ENCODE results near the gene ARPC1B. TPM values are rescaled to one million over a fixed set of nuclear protein-coding genes. Genes with fewer than 3 reads are reported as not detected.
A peak's percentile ranks its signal among the peaks of the same experiment; 100 is the strongest.

Gene ARPC1B
- total and polyA plus RNA-seq, 3 experiments from 2014 or later, result 238 to 821 (median 258) TPM

- Histone ChIP-seq H3K27me3 (ENCODE audit: insufficient read depth, low read length, poor library complexity, severe bottlenecking) (no peaks in the 10 kb centered on the region), H3K4me3 (ENCODE audit: low read length) (no peak overlapping the region), H3K36me3 (ENCODE audit: insufficient read depth, low read length) (peaks cover 42% of the 10 kb centered on the region), H3K4me1 (ENCODE audit: insufficient read depth, low read length) (no peaks in the 10 kb centered on the region), H3K9me3 (ENCODE audit: low read length) (no peaks in the 10 kb centered on the region), H3K27ac (ENCODE audit: low read depth, low read length) (no peak overlapping the region)
- peaks cover 0 to 7% (median 1%) of the 10 kb centered on the region in 3 donors for H3K4me1 Mint-ChIP-seq
- H3K27me3 Mint-ChIP-seq, result no peaks in the 10 kb centered on the region
- no peaks in the 10 kb centered on the region for H3K9me3 Mint-ChIP-seq
- DNase-seq, result no peak
- CTCF ChIA-PET, result interaction anchor here (1.0 to 1.1 kb wide), 2 partner anchors 34 to 55 kb away, joined by 3 to 4 read pairs; no protein-coding TSS in a partner anchor
- peak overlapping the region in 3 of 8 donors; percentile 38 to 82 (median 66) for H3K27ac Mint-ChIP-seq
- POLR2A ChIA-PET, result no interaction called here
- peaks cover 0 to 91% (median 15%) of the 10 kb centered on the region in 3 donors for H3K36me3 Mint-ChIP-seq
- H3K4me3 Mint-ChIP-seq, result no peak overlapping the region
These were observed 45.7 kb downstream of the ARPC1B start for GRCh38 chr7:99420213-99420612.

GRCh38 chr7:99420986-99421385, 46.5 kb downstream of the ARPC1B start:
- no peaks in the 10 kb centered on the region for H3K9me3 ChIP-seq (ENCODE audit: low read length)
- Mint-ChIP-seq H3K4me1 (peaks cover 0 to 4% (median 0%) of the 10 kb centered on the region in 3 donors), H3K4me3 (no peak overlapping the region), H3K36me3 (peaks cover 0 to 88% (median 14%) of the 10 kb centered on the region in 3 donors), H3K9me3 (no peaks in the 10 kb centered on the region), H3K27me3 (no peaks in the 10 kb centered on the region), H3K27ac (no peak overlapping the region)
- ChIA-PET POLR2A (no interaction called here), CTCF (interaction anchor here (1.0 kb wide), 1 partner anchor 56 kb away, joined by 4 read pairs; no protein-coding TSS in a partner anchor)
- H3K27ac ChIP-seq (ENCODE audit: low read depth, low read length), result no peak overlapping the region
- H3K4me3 ChIP-seq (ENCODE audit: low read length), result no peak overlapping the region
- no peaks in the 10 kb centered on the region for H3K27me3 ChIP-seq (ENCODE audit: insufficient read depth, low read length, poor library complexity, severe bottlenecking)
- H3K4me1 ChIP-seq (ENCODE audit: insufficient read depth, low read length), result no peaks in the 10 kb centered on the region
- peaks cover 41% of the 10 kb centered on the region for H3K36me3 ChIP-seq (ENCODE audit: insufficient read depth, low read length)
- DNase-seq, result no peak

- Histone ChIP-seq H3K4me3 (ENCODE audit: low read length) (no peak overlapping the region), H3K27ac (ENCODE audit: low read depth, low read length) (no peak overlapping the region), H3K36me3 (ENCODE audit: insufficient read depth, low read length) (peaks cover 30% of the 10 kb centered on the region), H3K9me3 (ENCODE audit: low read length) (no peaks in the 10 kb centered on the region), H3K4me1 (ENCODE audit: insufficient read depth, low read length) (no peaks in the 10 kb centered on the region), H3K27me3 (ENCODE audit: insufficient read depth, low read length, poor library complexity, severe bottlenecking) (no peaks in the 10 kb centered on the region)
- Mint-ChIP-seq H3K4me1 (peaks cover 0 to 3% (median 0%) of the 10 kb centered on the region in 3 donors), H3K36me3 (peaks cover 0 to 79% (median 12%) of the 10 kb centered on the region in 3 donors), H3K27ac (peak overlapping the region in 4 of 8 donors; percentile 5 to 75 (median 35)), H3K4me3 (no peak overlapping the region), H3K9me3 (no peaks in the 10 kb centered on the region), H3K27me3 (no peaks in the 10 kb centered on the region)
- POLR2A ChIA-PET, result interaction anchor here (0.6 to 0.7 kb wide), 2 partner anchors 13 to 137 kb away, joined by 4 read pairs; no protein-coding TSS in a partner anchor
- DNase-seq, result no peak
- CTCF ChIA-PET, result interaction anchor here (1.0 to 1.4 kb wide), 2 partner anchors 13 to 40 kb away, joined by 3 to 4 read pairs; partner anchors contain the start of genes BUD31 and PDAP1
These were observed 47.7 kb downstream of the ARPC1B start for GRCh38 chr7:99422186-99422585.

GRCh38 chr7:99422625-99423024, 48.1 kb downstream of the ARPC1B start:
- H3K27ac ChIP-seq (ENCODE audit: low read depth, low read length), result no peak overlapping the region
- no peak for DNase-seq
- H3K9me3 ChIP-seq (ENCODE audit: low read length), result no peaks in the 10 kb centered on the region
- H3K4me1 Mint-ChIP-seq, result no peaks in the 10 kb centered on the region
- no peak overlapping the region for H3K4me3 ChIP-seq (ENCODE audit: low read length)
- no peaks in the 10 kb centered on the region for H3K9me3 Mint-ChIP-seq
- ChIA-PET CTCF (interaction anchor here (0.5 to 1.4 kb wide), 4 partner anchors 14 to 531 kb away, joined by 3 to 4 read pairs (median 3); partner anchors contain the start of genes BUD31 and PDAP1), POLR2A (interaction anchor here (0.6 to 0.7 kb wide), 2 partner anchors 13 to 136 kb away, joined by 4 read pairs; no protein-coding TSS in a partner anchor)
- H3K27me3 Mint-ChIP-seq, result no peaks in the 10 kb centered on the region
- peaks cover 0 to 74% (median 9%) of the 10 kb centered on the region in 3 donors for H3K36me3 Mint-ChIP-seq
- H3K36me3 ChIP-seq (ENCODE audit: insufficient read depth, low read length), result peaks cover 25% of the 10 kb centered on the region
- H3K4me1 ChIP-seq (ENCODE audit: insufficient read depth, low read length), result no peaks in the 10 kb centered on the region
- no peak overlapping the region for H3K4me3 Mint-ChIP-seq
- H3K27me3 ChIP-seq (ENCODE audit: insufficient read depth, low read length, poor library complexity, severe bottlenecking), result no peaks in the 10 kb centered on the region
- H3K27ac Mint-ChIP-seq, result peak overlapping the region in 3 of 8 donors; percentile 34 to 38 (median 35)

GRCh38 chr7:99424932-99425730, 50.6 kb downstream of the ARPC1B start:
- Mint-ChIP-seq H3K27ac (no peak overlapping the region), H3K36me3 (peaks cover 0 to 67% (median 2%) of the 10 kb centered on the region in 3 donors), H3K27me3 (no peaks in the 10 kb centered on the region), H3K4me3 (no peak overlapping the region), H3K4me1 (no peaks in the 10 kb centered on the region), H3K9me3 (no peaks in the 10 kb centered on the region)
- CTCF ChIA-PET, result interaction anchor here (0.9 to 1.5 kb wide), 2 partner anchors 12 to 16 kb away, joined by 3 to 4 read pairs; partner anchors contain the start of gene BUD31
- no peak overlapping the region for H3K27ac ChIP-seq (ENCODE audit: low read depth, low read length)
- H3K4me3 ChIP-seq (ENCODE audit: low read length), result no peak overlapping the region
- H3K36me3 ChIP-seq (ENCODE audit: insufficient read depth, low read length), result peaks cover 9% of the 10 kb centered on the region
- POLR2A ChIA-PET, result interaction anchor here (0.6 kb wide), 1 partner anchor 22 kb away, joined by 4 read pairs; no protein-coding TSS in a partner anchor
- no peaks in the 10 kb centered on the region for H3K27me3 ChIP-seq (ENCODE audit: insufficient read depth, low read length, poor library complexity, severe bottlenecking)
- H3K4me1 ChIP-seq (ENCODE audit: insufficient read depth, low read length), result no peaks in the 10 kb centered on the region
- H3K9me3 ChIP-seq (ENCODE audit: low read length), result no peaks in the 10 kb centered on the region
- DNase-seq, result no peak

GRCh38 chr7:99428972-99429566, 54.5 kb downstream of the ARPC1B start:
- Mint-ChIP-seq H3K9me3 (no peaks in the 10 kb centered on the region), H3K4me1 (no peaks in the 10 kb centered on the region), H3K27me3 (no peaks in the 10 kb centered on the region), H3K4me3 (no peak overlapping the region), H3K36me3 (peaks cover 0 to 60% (median 4%) of the 10 kb centered on the region in 3 donors), H3K27ac (no peak overlapping the region)
- ChIA-PET CTCF (no interaction called here), POLR2A (no interaction called here)
- Histone ChIP-seq H3K9me3 (ENCODE audit: low read length) (no peaks in the 10 kb centered on the region), H3K36me3 (ENCODE audit: insufficient read depth, low read length) (peaks cover 4% of the 10 kb centered on the region), H3K27ac (ENCODE audit: low read depth, low read length) (no peak overlapping the region), H3K27me3 (ENCODE audit: insufficient read depth, low read length, poor library complexity, severe bottlenecking) (no peaks in the 10 kb centered on the region), H3K4me1 (ENCODE audit: insufficient read depth, low read length) (no peaks in the 10 kb centered on the region), H3K4me3 (ENCODE audit: low read length) (no peak overlapping the region)
- DNase-seq, result no peak

GRCh38 chr7:99429756-99430155, 55.2 kb downstream of the ARPC1B start:
- no peaks in the 10 kb centered on the region for H3K4me1 ChIP-seq (ENCODE audit: insufficient read depth, low read length)
- H3K27ac ChIP-seq (ENCODE audit: low read depth, low read length), result no peak overlapping the region
- no peaks in the 10 kb centered on the region for H3K9me3 Mint-ChIP-seq
- no peak overlapping the region for H3K4me3 Mint-ChIP-seq
- H3K4me3 ChIP-seq (ENCODE audit: low read length), result no peak overlapping the region
- CTCF ChIA-PET, result no interaction called here
- H3K27me3 ChIP-seq (ENCODE audit: insufficient read depth, low read length, poor library complexity, severe bottlenecking), result no peaks in the 10 kb centered on the region
- no peaks in the 10 kb centered on the region for H3K27me3 Mint-ChIP-seq
- H3K9me3 ChIP-seq (ENCODE audit: low read length), result no peaks in the 10 kb centered on the region
- no peaks in the 10 kb centered on the region for H3K4me1 Mint-ChIP-seq
- H3K36me3 ChIP-seq (ENCODE audit: insufficient read depth, low read length), result peaks cover 1% of the 10 kb centered on the region
- DNase-seq, result no peak
- H3K27ac Mint-ChIP-seq, result peak overlapping the region in 1 of 8 donors; percentile 24
- H3K36me3 Mint-ChIP-seq, result peaks cover 0 to 58% (median 4%) of the 10 kb centered on the region in 3 donors
- POLR2A ChIA-PET, result interaction anchor here (0.6 kb wide), 1 partner anchor 37 kb away, joined by 3 read pairs; no protein-coding TSS in a partner anchor

Measured in CD8-positive, alpha-beta memory T cell (primary cell).